SHP77 (cell line): ENCODE results near the gene GALNS.
"Not testable (repeated sequence)": the region's sequence is repeated elsewhere in the genome, so short reads cannot be mapped to it uniquely, and the experiment has no call there.

Source experiments
- DNase-seq, 2 experiments: peaks; one replicate each; lab custom pipeline; 2025; lab: John Stamatoyannopoulos, UW

Gene GALNS

GRCh38 chr16:88783391-88784073 lies 73.2 kb downstream of the GALNS start:
- no peak for DNase-seq

- no peak for DNase-seq
Observed at GRCh38 chr16:88782454-88783390, 74.0 kb downstream of the GALNS start.

GRCh38 chr16:88781140-88782077 lies 75.3 kb downstream of the GALNS start:
- no peak for DNase-seq

- no peak for DNase-seq
Observed at GRCh38 chr16:88780142-88781062, 76.3 kb downstream of the GALNS start.

- DNase-seq = no peak
Observed at GRCh38 chr16:88779406-88780141, 77.2 kb downstream of the GALNS start.

GRCh38 chr16:88778541-88779065 lies 78.1 kb downstream of the GALNS start:
- no peak for DNase-seq

- DNase-seq = no peak
Observed at GRCh38 chr16:88778271-88778525, 78.5 kb downstream of the GALNS start.

- no peak for DNase-seq
Observed at GRCh38 chr16:88777471-88778270, 79.1 kb downstream of the GALNS start.

- DNase-seq = no peak
Observed at GRCh38 chr16:88775825-88776224, 80.9 kb downstream of the GALNS start.

- DNase-seq = no peak
Observed at GRCh38 chr16:88774544-88775393, 82.0 kb downstream of the GALNS start.

GRCh38 chr16:88773812-88774291 lies 82.9 kb downstream of the GALNS start:
- DNase-seq = no peak

GRCh38 chr16:88772871-88773811 lies 83.6 kb downstream of the GALNS start:
- no peak for DNase-seq

GRCh38 chr16:88771781-88772180 lies 85.0 kb downstream of the GALNS start:
- not testable (repeated sequence) for DNase-seq

GRCh38 chr16:88771294-88771772 lies 85.4 kb downstream of the GALNS start:
- no peak for DNase-seq

- peak; percentile 53 to 61 for DNase-seq
Observed at GRCh38 chr16:88770461-88771293, 86.1 kb downstream of the GALNS start.
